GM11168 (cell line): ENCODE measurements around the gene PPY.
"Not testable (repeated sequence)": the region's sequence is repeated elsewhere in the genome, so short reads cannot be mapped to it uniquely, and the experiment has no call there.

ENCODE experiments used
- in situ Hi-C: fragments of 300-500 bp; cut with MboI; formaldehyde crosslinking; loops from one replicate; pipeline ENCODE4 v1.12.0; 2022; ENCODE audit warnings: low sequenced_read_pairs; ENCODE audit not compliant: unreplicated experiment

Gene PPY

DNA sequence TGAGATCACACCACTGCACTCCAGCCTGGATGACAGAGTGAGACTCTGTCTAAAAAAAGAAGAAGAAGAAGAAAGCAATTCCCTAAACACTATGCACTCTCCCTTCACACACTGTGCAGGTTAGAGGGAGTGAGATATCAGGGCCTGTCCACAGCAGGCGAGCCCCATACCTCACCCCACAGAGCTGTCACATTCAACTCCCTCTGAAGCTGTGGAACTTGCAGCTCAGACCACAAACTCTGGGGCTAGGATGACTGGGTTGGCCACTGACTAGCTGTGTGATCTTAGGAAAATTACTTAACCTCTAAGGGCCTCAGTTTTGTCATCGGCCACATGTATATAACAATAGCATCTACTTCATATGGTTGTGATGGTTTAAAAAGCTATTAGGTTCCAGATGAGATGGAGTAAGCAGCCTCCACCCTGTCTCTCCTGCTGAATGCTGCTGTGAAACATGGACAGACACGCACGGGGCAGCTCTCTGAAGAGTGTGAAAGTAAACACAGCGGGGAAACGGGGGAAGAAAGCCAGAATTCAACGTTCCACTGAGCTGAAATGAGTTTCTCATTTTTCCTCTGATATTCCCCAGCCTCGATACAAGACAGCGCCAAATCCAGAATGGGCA, 25.1 kb upstream of the PPY start:
- in situ Hi-C loops: no loop called here

DNA sequence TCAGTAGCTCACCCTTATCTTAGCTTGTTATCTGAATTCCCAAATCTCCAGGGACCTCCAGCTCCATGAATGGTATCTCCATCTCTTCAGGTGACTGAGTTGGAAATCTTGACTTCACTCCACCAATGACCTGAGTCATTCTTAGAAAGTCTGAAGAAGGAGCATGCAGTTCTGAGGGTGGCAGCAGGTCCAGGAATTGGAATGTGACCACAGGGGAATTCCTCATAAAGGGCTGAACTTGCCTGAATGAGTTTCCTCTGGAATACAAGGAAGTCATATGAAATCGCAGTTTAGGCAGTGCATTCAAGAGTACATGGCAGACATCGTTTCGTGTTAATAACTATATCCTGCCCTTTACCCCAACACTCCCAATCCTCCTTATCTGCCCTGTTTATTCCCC, 24.0 kb upstream of the PPY start:
- in situ Hi-C loops: no loop called here

DNA sequence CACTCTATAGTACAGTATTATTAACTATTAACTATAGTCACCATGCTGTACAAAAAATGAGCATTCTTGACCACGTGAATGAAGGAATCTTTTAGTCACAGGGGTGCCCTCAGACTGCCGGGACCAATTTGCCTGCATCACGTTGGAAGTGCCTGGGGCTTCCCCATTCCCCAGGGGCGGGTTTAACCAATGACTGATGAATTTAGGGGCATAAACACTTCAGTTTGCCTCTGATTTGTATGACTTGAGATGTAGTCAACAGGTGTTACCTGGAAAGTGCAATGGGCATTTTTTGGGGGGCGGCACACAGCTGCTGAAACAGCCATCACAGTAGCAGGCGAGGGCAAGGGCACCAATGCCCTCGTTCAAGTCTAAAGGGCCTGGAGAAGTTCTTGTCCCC, 20.2 kb upstream of the PPY start:
- in situ Hi-C loops: no loop called here

DNA sequence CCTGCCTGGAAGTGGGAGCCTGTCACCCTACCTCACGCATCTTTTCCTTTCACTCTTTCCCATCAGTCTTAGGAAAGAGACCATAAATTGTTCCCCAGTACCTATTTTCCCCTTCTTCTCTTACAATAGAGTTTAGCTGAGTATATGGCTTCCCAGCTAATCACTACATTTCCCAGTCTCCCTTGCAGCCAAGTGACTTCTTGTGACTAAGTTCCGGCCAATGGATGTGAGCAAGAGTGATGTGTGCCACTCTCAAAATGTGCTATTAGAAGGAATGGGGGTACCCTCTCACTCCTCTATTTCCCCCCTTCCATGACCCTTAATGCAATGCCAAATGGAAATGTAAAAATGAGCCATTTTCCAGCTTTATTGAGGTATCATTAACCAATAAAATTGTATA, 19.7 kb upstream of the PPY start:
- in situ Hi-C loops: no loop called here

DNA sequence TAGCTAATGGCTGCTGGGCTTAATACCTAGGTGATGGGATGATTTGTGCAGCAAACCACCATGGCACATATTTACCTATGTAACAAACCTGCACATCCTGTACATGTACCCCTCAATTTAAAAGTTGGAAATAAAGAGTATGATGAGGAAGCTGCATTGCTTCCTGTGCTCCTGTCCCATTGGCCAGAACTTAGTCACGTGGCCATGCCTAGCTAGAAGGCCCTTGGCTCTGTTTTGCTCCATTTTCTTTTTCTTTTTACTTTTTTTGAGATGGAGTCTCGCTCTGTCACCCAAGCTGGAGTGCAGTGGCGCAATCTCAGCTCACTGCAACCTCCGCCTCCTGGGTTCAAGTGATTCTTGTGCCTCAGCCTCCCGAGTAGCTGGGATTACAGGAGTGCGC, 19.0 kb upstream of the PPY start:
- in situ Hi-C loops: not testable (repeated sequence)

DNA sequence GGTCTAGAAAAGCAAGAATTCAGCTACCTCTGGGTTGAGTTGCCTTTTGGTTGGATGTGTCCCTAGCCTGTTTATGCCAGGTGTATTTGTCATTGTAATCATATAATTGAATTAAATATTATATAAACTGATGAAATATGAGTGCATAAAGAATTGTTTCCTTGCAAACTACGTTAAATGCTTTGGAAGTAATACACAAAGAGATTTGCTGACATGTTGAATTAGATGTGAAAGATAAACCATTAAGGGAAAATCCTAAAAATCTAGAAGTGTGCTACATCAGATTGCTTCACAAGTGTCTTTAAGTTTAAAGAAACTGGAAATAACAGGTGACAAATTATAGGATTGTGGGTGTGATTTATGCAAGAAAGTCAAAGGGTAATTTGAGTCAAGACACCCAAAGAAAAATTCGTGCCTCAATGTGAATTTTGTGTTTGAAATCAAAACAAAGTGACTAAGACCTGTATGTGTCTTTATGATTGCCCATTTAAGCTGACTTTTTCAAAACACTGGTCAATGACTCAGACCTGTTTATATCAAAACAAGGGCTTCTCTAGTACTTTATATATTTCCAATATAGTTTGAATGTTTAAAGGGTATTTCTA, 16.6 kb upstream of the PPY start:
- in situ Hi-C loops: no loop called here

DNA sequence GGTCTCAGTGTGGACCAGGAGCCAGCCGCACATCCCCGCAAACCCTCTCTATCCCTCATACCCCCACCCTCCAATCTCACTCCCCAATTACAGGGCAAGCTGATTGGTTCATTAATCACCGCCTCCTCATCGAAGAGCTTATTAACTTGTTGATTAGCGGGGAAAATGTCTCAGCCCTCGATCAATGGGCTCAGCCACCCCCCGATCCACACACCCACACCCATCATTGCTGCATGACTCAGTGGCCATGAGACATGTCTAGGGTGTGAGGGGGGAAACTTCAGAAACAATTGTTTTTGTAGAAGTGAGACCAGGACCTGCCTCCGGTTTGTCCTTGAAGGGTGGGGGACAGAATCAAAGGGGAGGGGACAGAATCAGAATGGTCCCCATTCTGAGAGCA, 13.9 kb upstream of the PPY start:
- in situ Hi-C loops: no loop called here

DNA sequence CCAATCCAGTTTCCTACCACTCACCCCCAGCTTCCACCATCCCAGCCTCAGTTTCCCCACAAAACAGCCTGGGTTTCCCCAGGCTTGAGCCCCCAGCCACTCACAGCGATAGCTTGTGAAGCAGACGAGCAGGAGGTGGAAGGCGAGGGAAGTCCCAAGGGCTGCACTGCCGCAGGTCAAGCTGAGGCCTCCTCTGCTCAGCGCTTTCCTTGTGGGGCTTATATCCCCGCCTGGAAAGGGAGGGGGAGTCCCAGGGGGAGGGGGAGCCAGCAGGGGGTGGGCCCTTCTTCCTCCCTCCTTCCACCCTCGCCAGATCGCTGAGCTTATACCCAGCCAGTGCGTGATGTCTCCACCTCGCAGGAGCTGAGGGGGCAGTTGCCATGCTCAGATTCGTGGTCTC, 11.5 kb upstream of the PPY start, which contains the start of gene PYY:
Gene PYY, minus strand, starts transcription at position 195 of the 400 bp plus-strand sequence. CDS start 457 bp downstream, outside the sequence.
- in situ Hi-C loops: no loop called here

DNA sequence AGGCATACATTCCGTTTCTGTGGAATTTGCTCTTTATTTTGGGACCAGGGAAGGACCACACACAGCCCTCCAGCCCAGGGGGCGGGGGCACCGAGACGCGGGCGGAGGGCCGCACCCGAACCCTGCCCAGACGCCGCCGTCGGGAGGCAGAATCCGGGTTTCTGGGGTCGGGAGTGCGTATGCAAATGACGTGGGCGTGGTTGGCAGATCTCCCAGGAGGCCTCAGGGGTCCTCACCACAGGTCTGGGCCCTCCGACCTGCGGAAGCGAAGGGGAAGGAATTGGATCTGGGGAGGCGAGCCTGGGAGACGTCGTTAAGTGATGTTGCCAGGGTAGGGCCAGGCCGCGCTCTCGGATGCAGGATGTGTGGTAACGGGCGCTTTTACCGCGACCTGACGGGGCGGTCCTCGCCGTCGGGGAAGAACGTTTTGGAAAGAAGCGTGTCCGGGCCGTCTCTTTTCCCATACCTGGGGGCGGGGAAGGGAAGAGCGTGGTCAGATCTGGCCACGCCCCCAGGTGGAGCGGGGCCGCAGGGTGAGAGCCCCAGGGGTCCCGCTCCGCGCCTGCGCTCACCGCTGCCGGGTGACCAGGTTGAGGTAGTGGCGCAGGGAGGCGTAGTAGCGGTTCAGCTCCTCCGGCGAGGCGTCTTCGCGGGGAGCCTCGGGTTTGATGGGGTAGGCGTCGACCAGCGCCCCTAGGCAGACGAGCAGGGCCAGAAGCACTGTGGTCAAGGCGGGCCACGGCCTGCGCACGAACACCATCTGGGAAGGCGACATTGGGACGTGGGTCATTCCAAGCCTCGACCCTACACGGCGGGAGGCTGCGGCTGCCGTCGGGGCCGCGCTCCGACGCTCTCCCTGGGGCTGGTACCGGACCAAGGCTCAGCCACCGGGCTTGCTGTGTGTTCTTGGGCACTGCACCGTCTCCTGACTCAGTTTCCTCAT, 10.7 kb upstream of the PPY start:
- in situ Hi-C loops: no loop called here

DNA sequence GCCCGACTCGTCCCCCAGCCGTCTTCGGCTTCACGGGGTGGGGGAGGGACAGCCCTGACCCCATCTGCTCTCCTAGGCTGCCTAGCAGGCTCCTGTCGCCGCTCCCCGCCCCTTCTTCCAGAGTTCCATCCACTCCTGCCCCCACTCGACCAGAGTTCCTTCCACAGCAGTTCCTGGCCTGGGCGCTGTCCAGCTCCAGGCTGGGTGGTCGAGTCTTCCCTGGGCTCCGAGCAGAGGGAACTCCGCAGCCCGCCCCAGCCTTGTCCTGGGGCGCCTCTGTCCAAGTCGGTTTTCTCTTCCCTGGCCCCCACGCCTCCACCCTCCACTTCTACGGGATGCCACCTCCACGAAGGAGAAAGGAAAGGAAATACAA, 10.1 kb upstream of the PPY start:
- in situ Hi-C loops: no loop called here

DNA sequence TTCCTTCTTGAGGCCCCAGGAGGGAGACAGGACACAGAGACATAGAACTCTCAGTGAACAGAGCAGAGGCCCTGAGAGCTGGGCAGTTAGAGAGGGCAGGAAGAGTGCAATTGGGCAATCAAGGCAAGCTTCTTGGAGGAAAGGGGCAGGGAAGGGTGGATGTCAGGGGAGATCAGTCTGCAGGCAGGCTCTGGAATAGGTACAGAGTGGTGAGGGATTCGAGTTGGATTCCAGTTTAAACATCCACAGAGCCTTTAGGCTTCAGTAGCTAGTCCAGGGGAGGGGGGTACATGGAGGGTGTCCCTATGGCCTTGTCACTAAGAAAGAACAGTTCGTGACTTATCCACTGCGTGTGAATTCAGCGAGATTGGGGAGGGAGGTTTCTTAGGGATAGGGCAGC, 9.5 kb upstream of the PPY start:
- in situ Hi-C loops: no loop called here

DNA sequence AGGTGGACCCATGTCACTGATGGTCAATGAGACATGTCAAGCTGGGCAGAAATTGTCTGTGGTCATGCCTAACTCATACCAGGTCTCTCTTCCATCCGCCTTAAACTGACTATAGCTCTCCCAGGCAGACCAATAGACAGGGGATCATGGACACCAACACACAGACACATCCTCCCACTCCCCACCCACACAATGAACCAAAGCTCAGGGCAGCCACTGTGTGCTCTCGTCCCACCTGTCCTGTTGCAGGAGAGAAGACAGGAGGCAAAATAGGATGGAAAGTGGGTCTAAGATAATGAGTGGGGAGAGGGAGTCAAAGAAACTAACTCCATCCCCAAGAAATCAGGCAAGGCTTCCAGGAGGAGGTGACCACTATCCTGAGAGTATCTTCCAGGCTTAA, 8.3 kb upstream of the PPY start:
- in situ Hi-C loops: no loop called here

DNA sequence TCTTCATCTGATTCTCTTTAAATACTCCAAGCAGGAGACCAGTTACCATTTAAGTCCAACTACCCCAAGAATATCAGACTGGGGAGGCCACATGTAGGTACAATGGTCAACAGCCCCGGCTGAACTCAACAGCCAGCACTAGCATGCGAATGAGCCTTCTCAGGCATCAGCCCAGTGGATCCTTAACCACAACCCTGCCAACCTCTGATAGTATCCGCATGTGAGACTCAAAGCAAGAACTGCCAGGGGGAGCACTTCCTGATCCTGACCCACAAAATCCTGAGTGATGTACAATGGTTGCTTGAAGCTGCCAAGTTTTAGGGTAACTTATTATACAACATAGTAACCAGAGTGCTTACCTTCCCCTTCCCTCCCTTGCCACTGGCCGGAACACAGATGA, 7.5 kb upstream of the PPY start:
- in situ Hi-C loops: loop anchor here (10.0 kb wide), 1 partner anchor 45 kb away; no protein-coding TSS in a partner anchor

DNA sequence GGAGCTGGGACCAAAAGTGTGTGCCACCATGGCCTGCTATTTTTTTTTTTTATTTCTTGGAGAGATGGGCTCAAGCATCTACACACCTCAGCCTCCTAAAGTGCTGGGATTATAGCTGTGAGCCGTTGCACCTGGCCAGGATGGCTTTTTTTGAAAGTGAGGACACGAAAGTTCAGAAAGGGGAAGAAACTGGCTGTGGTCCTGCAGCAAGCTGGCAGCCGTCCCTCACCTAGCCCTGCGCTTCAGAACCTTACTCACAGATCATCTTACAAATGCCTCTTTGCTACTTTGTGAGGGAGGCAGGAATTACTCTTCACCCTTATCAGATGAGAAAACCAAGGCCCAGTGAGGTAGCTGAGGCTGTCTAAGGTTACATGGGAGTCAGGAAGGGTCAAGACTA, 4.5 kb upstream of the PPY start:
- in situ Hi-C loops: loop anchor here (10.0 kb wide), 1 partner anchor 48 kb away; no protein-coding TSS in a partner anchor

DNA sequence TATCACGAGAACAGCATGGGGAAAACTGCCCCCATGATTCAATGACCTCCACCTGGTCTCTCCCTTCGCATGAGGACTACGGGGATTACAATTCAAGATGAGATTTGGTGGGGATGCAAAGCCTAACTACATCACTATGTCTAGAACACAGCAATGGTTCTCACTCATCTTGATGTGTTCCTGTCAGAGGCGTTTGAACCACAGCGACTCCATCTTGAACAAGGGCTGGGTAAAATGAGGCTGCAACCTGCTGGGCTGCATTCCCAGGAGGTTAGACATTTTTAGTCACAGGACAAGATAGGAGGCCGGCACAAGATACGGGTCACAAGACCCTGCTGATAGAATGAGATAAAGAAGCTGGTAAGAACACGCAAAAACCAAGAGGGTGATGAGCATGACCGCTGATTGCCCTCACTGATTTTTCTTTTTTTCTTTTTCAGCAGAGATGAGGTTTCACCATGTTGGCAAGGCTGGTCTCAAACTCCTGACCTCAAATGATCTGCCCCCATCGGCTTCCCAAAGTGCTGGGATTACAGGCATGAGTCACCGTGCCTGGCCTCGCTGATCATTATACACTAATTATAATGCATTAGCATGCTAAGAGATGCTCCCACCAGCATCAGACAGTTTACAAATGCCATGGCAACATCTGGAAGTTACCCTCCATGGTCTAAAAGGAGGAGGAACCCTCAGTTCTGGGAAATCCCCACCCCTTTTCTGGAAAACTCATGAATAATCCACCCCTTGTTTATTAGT, 3.0 kb upstream of the PPY start:
- in situ Hi-C loops: loop anchor here (10.0 kb wide), 1 partner anchor 50 kb away; no protein-coding TSS in a partner anchor

DNA sequence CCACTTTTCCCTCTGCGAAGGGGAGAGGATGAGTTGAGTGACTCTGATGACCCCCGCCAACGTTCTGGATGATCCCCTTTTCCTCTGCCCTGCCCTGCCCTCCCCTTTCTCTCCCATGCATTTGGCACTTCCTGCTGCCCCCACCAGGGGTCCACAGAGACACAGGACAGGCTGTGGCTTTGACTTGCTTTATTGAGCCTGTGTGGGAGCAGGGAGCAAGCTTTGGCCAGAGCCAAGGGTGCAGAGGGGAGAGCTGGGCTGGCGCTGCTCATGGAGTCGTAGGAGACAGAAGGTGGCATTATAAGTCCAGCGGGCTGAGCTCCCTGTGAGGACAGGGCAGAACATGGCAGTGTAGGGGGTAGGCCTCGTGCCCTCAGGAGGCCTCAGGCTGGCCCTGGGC, 1.6 kb downstream of the PPY start:
- in situ Hi-C loops: loop anchor here (10.0 kb wide), 1 partner anchor 54 kb away; no protein-coding TSS in a partner anchor

DNA sequence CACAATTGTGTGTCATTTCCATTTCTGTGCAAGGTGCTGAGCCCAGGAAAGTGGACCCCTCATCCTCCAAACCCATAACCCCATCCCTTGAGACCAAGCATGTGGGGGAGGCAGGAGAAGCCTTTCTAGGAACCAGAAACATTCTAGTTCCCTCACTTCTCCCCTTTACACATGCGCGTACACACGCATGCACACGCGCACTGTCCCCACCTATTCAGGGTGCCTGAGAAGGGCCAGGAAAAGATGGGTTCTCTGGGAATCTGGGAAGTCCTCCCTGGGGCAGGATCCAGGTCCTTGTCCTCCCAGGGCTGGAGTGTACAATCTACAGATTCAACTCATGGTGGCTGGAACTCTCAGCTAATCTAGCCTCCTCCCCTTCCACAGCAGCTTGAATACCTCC, 2.4 kb downstream of the PPY start:
- in situ Hi-C loops: loop anchor here (10.0 kb wide), 1 partner anchor 55 kb away; no protein-coding TSS in a partner anchor

DNA sequence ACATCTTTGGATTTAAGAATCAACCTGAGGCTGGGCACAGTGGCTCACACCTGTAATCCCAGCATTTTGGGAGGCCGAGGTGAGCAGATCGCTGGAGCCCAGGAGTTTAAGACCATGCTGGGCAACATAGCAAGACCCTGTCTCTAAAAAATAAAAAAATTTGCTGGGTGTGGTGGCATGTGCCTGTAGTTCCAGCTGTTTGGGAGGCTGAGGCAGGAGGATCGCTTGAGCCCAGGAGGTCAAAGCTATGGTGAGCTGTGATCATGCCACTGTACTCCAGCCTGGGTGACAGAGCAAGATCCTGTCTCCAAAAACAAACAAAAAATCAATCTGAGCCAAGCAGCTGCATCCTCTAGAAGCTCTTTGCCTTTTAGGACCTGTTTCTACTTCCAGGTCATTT, 2.8 kb downstream of the PPY start:
- in situ Hi-C loops: not testable (repeated sequence)

DNA sequence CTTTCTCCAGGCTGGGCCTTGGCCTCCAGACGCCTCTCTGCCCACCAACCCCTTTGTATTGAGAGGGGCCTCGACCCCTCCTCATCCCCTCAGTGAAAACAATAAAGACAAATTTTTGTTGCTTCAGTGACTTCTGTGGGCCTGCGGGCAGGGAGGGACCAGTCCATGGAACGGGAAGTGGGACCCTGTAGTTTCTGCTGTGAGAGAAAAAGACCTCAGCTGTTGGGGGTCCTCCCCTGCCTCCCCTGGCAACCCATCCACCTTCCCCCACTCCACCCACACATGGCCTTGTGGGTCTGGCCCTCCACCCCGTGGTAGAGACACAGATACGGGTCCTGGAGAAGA, 3.5 kb downstream of the PPY start:
- in situ Hi-C loops: no loop called here

DNA sequence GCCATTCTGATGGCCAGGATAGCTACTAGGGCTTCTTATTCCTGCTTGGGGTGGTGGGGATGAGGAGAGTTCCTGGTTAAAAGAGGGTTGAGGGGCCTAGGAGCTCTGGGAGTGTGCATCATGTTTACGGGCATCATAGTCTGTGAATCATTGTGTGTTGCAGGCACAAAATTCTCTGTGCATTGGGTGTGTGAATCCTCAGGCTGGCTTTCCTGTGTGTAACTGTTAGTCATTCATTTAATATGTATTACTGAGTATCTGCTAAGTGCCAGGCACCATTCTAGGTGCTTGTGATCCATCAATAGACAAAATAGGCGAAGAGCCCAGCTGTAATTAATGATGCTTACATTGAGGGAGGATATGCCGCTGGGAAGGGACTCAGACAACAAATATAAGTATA, 5.8 kb downstream of the PPY start:
- in situ Hi-C loops: no loop called here

DNA sequence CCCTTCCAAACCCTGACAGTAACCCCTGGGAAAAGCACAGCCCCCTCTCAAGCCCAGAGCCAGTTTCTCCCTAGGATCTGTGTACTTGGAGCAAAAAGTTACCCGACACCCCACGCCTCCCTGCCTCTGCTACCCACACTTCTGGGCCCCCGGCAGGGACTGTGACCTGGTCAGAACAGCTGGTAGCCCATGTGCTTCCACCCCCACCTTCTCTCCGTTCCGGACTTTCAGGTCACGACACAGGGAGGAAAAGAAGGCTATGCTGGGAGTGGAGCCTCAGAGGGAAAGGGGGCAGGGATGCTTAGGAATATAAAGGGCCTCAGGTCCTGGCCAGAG, 6.4 kb downstream of the PPY start:
- in situ Hi-C loops: no loop called here
